Esophagus (tissue), 2 donors: ENCODE results near the gene IGSF3. TPM values are rescaled to one million over a fixed set of nuclear protein-coding genes. Genes with fewer than 3 reads are reported as not detected.
"Not testable (repeated sequence)": the region's sequence is repeated elsewhere in the genome, so short reads cannot be mapped to it uniquely, and the experiment has no call there.

Experiments
- H3K27ac ChIP-seq, 2 donors: one replicate each; pipeline ENCODE4 v1.5.1; 2013; ENCODE audit warnings: low read depth in 2 of 2, mild to moderate bottlenecking in 2 of 2, inconsistent platforms in 1 of 2, low read length in 1 of 2, moderate library complexity in 1 of 2
- H3K27me3 ChIP-seq, 2 donors: one replicate each; pipeline ENCODE4 v1.6.1; 2013; ENCODE audit warnings: low read length in 2 of 2, control low read depth in 1 of 2, mild to moderate bottlenecking in 1 of 2; ENCODE audit not compliant: insufficient read depth in 2 of 2, control insufficient read depth in 1 of 2
- H3K36me3 ChIP-seq, 2 donors: one replicate each; pipeline ENCODE4 v1.6.1; 2013; ENCODE audit warnings: low read length in 1 of 2; ENCODE audit not compliant: control insufficient read depth in 2 of 2, insufficient read depth in 2 of 2
- H3K4me1 ChIP-seq, 2 donors: one replicate each; pipeline ENCODE4 v1.6.1; 2013; ENCODE audit warnings: low read length in 1 of 2; ENCODE audit not compliant: control insufficient read depth in 2 of 2, insufficient read depth in 2 of 2
- H3K4me3 ChIP-seq, 2 donors: one replicate each; pipeline ENCODE4 v1.5.1; 2013; ENCODE audit warnings: low read length in 2 of 2, mild to moderate bottlenecking in 2 of 2, low read depth in 1 of 2, moderate library complexity in 1 of 2
- H3K9me3 ChIP-seq, 2 donors: one replicate each; pipeline ENCODE4 v1.6.1; 2013; ENCODE audit warnings: mild to moderate bottlenecking in 2 of 2, low read depth in 1 of 2, low read length in 1 of 2, moderate library complexity in 1 of 2; ENCODE audit not compliant: control insufficient read depth in 2 of 2, insufficient read depth in 1 of 2
- WGBS, 2 donors: extraction: QIAGEN DNeasy Blood & Tissue Kit; methylation state at CpG; one replicate each; pipeline ENCODE4 v1.1.7; 2013; 5-methylcytosine and 5-hydroxymethylcytosine counted together
- polyA plus RNA-seq, 2 donors: library from polyadenylated mRNA; stranded (reverse); fragments of 200-250 nt; gene quantifications; one replicate each; pipeline ENCODE4 v1.2.3, GENCODE V29; 2013
- donor health status: healthy with polysubstance abuse.
- donor health status: Bipolar disorder and iron deficiency.

The IGSF3 gene
- polyA plus RNA-seq, 2 donors: 11.0 to 15.5 TPM

DNA sequence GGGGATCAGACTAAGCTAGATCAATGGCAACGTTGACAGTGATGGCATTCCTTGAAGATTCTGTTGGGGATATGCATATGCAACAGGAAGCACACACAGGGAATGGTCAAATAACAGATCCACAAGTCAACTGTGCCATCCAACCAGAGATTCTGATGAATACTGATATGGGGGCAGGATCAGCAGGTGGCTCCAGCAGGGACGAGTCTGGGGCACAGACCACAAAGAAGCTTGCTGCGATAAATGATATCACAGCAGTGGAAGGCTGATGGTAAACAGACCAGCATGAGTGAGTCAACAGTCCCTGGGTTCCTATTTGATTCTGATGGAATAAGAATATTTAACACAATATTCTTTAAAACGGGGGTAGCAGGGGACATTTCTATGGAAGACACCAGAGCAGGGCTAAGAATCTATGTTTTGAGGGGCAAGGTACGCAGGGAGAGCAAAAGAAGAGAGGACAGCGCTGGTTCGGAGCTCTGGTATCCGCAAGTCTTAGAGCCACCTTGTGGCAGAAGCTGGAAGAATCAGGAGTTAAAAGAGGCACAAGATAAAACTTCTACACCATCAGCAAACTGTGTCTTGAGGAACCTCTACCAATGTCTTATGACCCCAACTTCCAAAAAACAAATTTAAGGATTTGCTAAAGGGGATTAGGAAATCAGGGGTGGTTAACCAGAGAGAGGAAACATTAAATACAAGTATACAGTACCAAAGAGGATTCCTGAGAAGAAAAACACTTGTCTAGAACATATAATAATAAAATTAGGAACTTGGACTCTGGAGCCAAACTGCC, 71.4 kb downstream of the IGSF3 start:
- not testable (repeated sequence) for H3K36me3 ChIP-seq, H3K9me3 ChIP-seq, H3K27ac ChIP-seq, H3K4me3 ChIP-seq, H3K4me1 ChIP-seq, H3K27me3 ChIP-seq
- 14 to 21% methylated on average over 8 of the region's 8 CpGs for WGBS, 2 donors

DNA sequence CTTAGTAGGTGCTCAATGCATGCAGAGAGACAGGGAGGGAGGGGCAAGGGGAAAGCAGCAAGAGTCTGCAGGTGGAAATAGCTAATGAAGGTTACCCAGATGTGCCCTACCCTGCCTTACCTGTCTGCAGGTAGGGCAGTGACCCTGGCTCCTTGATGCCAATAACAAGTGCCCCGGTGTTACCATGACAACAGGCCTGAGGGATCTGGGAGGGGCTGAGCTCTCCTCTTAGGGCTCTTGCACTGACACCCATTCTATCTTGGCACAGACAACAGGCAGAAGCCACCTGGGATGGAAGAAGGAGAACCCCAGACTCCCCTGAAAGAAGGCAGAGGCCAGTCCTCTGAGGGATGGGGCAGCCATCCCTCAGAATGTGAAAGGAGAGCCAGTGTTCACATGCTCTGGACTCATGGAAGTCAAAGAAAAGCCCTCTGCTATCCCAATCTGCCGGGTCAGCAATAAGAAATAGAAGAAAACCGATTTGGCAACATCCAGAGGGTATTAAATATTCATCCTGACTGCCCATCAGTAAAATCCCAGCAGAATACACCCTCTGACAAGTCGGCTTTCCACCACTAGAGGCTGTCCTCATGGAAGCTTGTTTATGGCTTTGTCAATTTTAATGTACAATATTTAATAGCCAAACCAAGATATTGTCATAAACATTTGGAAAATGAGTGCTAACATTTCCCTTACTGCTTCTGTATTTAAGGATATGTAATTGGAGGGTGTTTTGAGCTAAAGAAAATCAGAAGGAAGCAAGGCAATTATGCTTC, 72.3 kb downstream of the IGSF3 start:
- H3K4me1 ChIP-seq, H3K9me3 ChIP-seq, H3K36me3 ChIP-seq, H3K27ac ChIP-seq, H3K27me3 ChIP-seq, H3K4me3 ChIP-seq: not testable (repeated sequence)
- 64 to 72% methylated on average over 4 of the region's 4 CpGs for WGBS, 2 donors

DNA sequence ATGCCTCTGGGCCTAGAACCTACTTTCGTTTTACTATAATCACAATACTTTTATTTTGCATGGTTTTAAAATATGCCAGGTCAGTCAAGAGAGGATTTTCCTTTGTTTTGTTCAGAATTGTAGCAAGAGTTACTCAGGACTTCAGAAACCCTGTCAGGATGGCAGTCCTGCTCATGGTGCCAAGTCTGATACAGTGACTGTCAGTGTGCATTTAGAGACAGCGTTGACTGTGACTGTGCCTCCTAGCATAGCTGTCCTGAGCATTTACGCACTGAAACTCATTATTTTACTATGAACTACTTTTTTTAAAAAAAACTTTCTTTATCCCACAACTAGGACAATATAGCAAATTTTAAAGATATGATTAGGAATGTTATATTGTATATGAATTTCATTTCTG, 73.6 kb downstream of the IGSF3 start:
- H3K4me3 ChIP-seq, H3K27me3 ChIP-seq, H3K4me1 ChIP-seq, H3K9me3 ChIP-seq, H3K36me3 ChIP-seq, H3K27ac ChIP-seq: not testable (repeated sequence)
- WGBS, 2 donors: 92 to 94% methylated on average over 3 of the region's 3 CpGs

DNA sequence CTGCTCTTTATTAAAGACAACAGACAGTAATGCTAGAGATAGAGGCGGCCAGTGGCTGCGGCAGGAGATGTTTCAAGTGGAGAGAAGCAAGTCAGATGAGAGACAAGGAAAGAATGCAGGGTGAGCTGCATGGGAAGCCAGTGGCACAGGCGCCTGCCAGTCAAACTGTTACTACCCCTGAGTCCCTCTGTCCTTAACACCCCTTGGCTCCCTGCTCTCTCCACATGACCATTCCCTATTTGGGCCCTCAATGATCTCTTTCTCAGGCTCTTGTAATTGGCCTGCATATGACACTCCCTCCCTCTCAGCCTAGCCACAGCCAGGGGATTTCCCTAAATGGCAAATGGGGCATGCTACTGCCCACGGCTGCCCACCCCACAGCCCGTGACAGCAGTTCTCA, 74.1 kb downstream of the IGSF3 start:
- not testable (repeated sequence) for H3K9me3 ChIP-seq, H3K36me3 ChIP-seq, H3K4me1 ChIP-seq, H3K4me3 ChIP-seq, H3K27ac ChIP-seq, H3K27me3 ChIP-seq
- 87 to 93% methylated on average over 3 to 4 of the region's 5 CpGs for WGBS, 2 donors

- not testable (repeated sequence) for H3K9me3 ChIP-seq, H3K4me1 ChIP-seq, H3K27me3 ChIP-seq, H3K4me3 ChIP-seq, H3K36me3 ChIP-seq
- peak overlapping the region in 1 of 2 donors; percentile 73 for H3K27ac ChIP-seq
- 75 to 83% methylated on average over 7 of the region's 7 CpGs for WGBS, 2 donors
Observed at GRCh38 chr1:116591951-116592605, 75.5 kb downstream of the IGSF3 start.

DNA sequence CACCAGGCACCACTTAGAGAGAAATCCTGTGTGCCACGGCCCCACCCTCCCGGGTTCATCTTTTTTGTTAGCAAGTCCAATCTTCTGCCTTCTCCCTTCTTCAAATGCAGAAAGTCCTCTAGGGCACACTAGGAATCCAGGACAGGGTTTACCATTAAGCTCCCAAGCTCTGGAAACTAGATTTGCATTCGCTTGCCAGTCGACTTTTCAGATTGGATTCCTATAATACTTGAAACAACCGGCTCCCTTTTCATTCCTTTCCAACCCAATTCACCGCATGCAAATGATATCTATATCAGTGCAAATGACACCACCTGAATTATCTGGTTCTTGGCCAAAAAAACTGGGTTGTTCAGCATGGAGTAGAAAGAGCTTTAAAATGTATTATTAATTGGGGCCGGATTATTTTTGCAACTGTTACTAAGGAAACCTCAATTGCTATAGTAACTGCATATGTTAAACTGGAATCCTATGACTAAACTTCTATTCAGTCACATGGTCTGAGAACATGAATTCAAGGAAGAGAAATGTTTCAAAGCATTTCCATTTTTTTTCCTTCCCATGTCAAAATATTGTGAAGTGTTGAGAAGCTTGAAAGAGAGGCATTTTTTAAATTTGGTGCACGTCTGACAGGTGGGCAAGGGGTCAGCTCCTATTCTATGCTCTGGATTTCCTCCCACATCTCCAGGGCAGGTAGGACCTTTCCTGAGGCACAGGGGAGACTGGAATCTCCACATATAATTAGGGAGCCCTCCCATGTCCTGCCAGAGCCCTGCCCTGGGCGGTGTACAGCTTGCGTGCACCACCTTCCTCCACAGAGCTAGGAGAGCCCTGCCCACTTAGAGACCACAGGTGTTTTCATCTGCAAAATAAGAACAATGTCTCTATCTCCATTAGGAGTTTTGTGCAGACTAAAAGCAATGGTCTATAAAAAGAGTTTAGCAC, 76.3 kb downstream of the IGSF3 start:
- not testable (repeated sequence) for H3K4me1 ChIP-seq, H3K36me3 ChIP-seq, H3K27me3 ChIP-seq, H3K27ac ChIP-seq, H3K4me3 ChIP-seq, H3K9me3 ChIP-seq
- WGBS, 2 donors: 33 to 69% methylated on average over 4 to 5 of the region's 10 CpGs

DNA sequence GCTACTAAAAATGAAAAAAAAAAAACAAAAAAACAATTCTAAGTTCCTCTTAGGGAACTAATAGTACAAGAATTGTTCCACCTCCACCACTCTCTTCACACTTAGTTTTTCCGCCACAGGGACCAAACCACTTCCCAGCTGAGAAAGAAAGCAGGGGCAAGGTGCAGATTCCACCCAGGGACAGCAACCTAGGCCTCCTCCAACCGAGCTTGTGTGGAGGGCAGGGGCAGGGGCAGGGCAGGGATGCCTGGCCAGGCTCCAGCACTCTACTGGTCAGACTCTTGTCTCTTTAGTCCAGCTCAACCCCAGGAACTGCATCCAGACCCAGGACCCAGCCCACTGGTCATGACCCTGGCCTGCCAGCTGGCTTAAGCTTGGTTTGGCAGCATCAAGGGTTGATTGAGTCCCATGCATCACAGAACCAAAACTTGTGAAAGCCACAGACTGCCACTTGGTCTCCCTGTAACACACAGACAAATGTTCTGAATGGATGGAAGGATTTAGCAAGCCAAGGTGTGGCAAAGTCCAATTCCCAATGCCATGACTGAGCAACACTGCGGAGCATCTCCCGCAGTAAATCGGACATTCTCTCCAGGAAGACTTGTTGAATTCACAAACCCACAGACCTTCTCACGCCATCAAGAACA, 77.1 kb downstream of the IGSF3 start:
- H3K27me3 ChIP-seq, H3K4me1 ChIP-seq, H3K36me3 ChIP-seq, H3K27ac ChIP-seq, H3K4me3 ChIP-seq, H3K9me3 ChIP-seq: not testable (repeated sequence)
- WGBS, 2 donors: 78 to 79% methylated on average over 6 of the region's 6 CpGs

GRCh38 chr1:116589101-116589735, 78.3 kb downstream of the IGSF3 start:
- H3K4me3 ChIP-seq, H3K9me3 ChIP-seq, H3K27ac ChIP-seq, H3K4me1 ChIP-seq, H3K27me3 ChIP-seq: not testable (repeated sequence)
- 41 to 52% methylated on average over 9 of the region's 9 CpGs for WGBS, 2 donors
- H3K36me3 ChIP-seq: peaks cover 0 to 10% of the 10 kb centered on the region in 2 donors
